NCI-H1092 treated with DMSO at 0.1 percent for 48 hours (cell line): ENCODE data around the gene FGL2.
A peak's percentile ranks its signal among the peaks of the same experiment; 100 is the strongest.
"Not testable (repeated sequence)": the region's sequence is repeated elsewhere in the genome, so short reads cannot be mapped to it uniquely, and the experiment has no call there.

Experiments
- DNase-seq: peaks from one replicate; lab custom pipeline; 2025; lab: John Stamatoyannopoulos, UW

The FGL2 gene

GRCh38 chr7:77199013-77199966 lies at the start of gene FGL2:
TSS of gene FGL2 (minus strand) at chr7:77199819. CDS start at chr7:77199793, 26 bp downstream.
- peak; percentile 36 for DNase-seq

GRCh38 chr7:77248154-77248553 lies 48.5 kb upstream of the FGL2 start:
- DNase-seq, result no peak

DNA sequence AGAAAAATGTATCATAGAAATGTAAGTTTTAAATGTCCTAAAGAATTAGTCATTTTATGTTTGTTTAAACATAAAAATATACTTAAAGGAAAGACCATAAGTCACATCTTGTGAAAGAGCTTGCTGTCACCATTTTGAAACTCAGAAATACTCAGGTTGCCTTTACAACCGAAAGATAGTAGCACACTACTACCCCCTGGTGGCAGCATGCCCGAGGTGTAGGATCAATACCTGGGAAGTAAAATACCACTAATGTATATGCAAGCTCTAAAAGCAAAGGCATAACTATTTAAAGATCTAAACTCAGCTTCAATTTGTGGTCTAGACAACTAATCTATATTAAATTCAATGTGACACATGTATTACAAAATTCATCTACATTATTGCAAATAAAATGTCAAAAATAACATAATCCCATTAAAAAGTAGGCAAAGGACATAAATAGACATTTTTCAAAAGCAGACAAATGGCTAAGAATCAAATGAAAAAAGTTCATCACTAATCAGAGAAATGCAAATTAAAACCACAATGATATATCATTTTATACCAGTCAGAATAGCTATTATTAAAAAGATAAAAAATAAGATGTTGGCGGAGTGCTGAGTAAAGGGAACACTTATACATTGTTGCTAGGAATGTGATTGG lies 47.7 kb upstream of the FGL2 start:
- peak; percentile 79 for DNase-seq

GRCh38 chr7:77246026-77246640 lies 46.5 kb upstream of the FGL2 start:
- no peak for DNase-seq

DNA sequence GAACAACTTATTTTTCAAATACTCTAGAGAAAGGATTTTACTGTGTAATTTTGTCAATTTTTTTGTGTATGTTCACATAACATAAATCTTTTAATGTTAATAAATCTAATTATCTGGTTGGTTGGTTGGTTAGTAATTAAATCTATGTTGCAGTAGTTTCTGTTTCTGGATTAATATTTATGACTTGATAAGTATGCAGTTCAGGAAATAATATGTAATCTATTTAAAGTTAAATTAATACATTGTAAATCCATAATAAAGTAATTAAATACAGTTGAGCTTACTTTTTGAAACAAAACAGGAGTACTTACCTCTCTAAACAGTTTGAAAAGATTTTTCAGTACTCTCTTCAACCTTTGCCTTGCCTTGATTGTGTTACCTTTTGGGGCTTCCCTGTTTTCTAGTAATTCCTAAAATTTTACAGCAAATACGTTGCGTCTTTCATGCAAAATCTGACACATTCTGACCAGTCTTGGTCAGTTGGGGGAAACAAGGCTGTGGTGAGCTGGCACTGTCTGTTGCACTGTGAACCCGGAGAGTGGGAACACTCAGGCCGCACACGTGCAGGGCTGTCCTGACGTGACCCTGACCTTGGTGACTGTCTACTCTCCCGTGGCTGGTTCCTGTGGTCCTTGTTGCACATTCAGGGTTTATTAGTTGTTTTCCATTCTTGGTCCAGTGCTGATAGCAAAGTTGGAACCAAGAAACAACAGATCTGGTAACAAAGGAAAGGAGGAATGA lies 45.6 kb upstream of the FGL2 start:
- DNase-seq, result no peak

- DNase-seq, result no peak
Observed at GRCh38 chr7:77244222-77244934, 44.8 kb upstream of the FGL2 start.

- no peak for DNase-seq
Observed at GRCh38 chr7:77242554-77242953, 42.9 kb upstream of the FGL2 start.

- no peak for DNase-seq
Observed at GRCh38 chr7:77242068-77242467, 42.4 kb upstream of the FGL2 start.

DNA sequence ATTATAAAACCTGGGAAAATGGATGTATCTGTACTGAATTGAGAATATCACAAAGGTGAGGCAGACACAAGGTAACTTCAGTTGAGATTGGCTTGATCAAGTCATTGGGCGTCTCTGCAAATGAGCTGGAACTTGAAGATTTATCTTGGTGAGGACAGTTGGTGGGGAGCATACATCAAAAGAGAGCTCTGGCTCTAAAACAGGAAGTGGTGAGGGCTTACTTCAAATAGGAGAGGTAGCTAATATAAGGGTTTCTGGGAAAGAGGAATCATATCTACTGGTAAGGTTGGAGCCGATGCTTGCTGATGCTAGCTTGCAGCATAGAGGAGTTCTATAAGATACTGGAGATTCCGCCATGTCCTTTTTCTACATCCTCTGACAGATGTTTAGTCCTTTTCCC lies 39.9 kb upstream of the FGL2 start:
- DNase-seq, result no peak

GRCh38 chr7:77238703-77239136 lies 39.1 kb upstream of the FGL2 start:
- no peak for DNase-seq

GRCh38 chr7:77235276-77235675 lies 35.7 kb upstream of the FGL2 start:
- no peak for DNase-seq

DNA sequence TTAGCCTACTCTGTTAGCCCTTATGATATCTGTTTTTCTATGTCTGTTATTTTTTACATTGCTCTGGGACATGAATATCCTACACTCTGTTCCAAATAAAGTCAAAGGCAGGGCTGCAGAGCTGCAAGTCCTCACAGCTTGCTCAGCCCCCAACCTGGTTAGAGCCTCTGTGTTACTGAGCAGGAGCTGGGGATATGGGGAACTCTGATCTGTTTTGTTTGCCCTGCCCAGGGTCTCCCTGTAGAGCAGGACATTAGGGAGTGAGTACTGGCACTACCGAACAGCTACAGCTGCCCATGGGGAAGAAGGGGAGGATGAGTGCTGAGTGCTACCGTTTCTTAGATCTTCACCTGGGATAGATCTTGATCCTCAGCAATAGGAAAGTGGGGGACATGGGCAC lies 32.8 kb upstream of the FGL2 start:
- DNase-seq, result no peak

DNA sequence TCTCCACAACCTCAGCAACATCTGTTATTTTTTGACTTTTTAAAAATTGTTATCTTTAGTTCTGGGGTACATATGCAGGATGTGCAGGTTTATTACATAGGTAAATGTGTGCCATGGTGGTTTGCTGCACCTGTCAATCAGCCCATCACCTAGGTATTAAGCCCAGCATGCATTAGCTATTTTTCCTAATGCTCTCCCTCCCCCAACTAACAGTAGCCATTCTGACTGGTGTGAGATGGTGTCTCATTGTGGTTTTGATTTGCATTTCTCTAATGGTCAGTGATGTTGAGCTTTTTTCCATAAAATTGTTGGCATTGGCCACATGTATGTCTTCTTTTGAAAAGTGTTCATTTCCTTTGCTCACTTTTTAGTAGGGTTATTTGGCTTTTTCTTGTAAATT lies 29.2 kb upstream of the FGL2 start:
- DNase-seq, result not testable (repeated sequence)

DNA sequence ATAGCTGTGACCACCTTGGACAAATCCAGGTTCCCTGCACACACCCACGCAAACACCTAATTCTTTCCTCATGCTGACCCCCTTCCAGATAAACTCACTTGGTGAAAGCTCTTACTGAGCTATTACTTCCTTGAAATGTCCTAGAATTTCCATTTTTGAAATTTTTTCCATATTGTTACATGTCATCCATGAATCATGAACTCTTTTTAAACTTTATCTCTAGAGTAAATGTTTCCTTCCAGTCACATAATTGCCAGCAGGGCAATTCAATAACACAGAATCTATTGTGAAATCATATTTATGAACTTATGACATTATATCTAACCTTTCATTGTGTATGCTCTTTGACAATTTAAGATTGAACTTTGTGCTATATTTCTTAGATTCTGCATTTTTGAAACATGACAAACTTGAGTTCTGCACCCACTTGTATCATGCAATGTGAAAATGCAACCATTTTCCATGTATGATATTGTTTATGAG lies 26.8 kb upstream of the FGL2 start:
- no peak for DNase-seq

GRCh38 chr7:77223261-77223660 lies 23.6 kb upstream of the FGL2 start:
- DNase-seq, result no peak

GRCh38 chr7:77222819-77223218 lies 23.2 kb upstream of the FGL2 start:
- no peak for DNase-seq

GRCh38 chr7:77222065-77222464 lies 22.4 kb upstream of the FGL2 start:
- DNase-seq, result no peak

GRCh38 chr7:77219701-77220331 lies 20.2 kb upstream of the FGL2 start:
- DNase-seq, result not testable (repeated sequence)

DNA sequence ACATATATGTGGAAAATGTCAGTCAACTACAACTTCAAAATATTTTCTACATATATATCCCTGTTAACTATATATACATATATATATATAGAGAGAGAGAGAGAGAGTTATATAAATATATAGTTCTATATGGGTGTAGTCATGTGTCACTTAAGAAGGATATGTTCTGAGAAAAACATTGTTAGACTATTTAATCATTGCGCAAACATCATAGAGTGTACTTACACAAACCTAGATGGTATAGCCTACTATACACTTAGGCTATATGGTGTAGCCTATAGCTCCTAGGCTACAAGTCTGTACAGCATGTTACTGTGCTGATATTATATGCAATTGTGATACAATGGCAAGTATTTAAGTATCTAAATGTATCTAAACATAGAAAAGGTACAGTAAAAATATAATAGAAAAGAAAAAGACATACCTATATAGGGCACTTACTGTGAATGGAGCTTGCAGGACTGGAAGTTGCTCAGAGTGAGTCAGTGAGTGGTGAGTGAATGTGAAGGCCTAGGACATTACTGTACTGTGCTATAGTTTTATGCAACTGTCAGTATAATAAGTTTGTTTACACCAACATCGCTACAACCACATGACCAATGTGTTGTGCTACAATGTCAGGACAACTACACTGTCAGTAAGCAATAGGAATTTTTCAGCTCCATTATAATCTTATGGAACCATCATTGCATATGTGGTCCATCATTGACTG lies 18.0 kb upstream of the FGL2 start:
- DNase-seq, result no peak

- no peak for DNase-seq
Observed at GRCh38 chr7:77216181-77216845, 16.7 kb upstream of the FGL2 start.
